CD4-positive, alpha-beta T cell (primary cell): ENCODE results near the gene SLC6A3. TPM values are rescaled to one million over a fixed set of nuclear protein-coding genes. Genes with fewer than 3 reads are reported as not detected.
"Not testable (repeated sequence)": the region's sequence is repeated elsewhere in the genome, so short reads cannot be mapped to it uniquely, and the experiment has no call there.

Source experiments
- ATAC-seq: fragments of 200-7000 bp; cut with Tn5 transposase; one replicate; pipeline ENCODE4 v1.10.0; 2022; ENCODE audit warnings: mild to moderate bottlenecking; ENCODE audit not compliant: poor library complexity
- CTCF ChIA-PET: fragments of 350-600 bp; sonication (Branson Sonifier 250); formaldehyde crosslinking; loops from one replicate; lab custom pipeline; 2021; ENCODE audit warnings: antibody characterized with exemption, inconsistent platforms; lab: Charles Lee
- POLR2A ChIA-PET: fragments of 350-600 bp; sonication (Branson Sonifier 250); formaldehyde crosslinking; loops from one replicate; lab custom pipeline; 2021; ENCODE audit warnings: antibody characterized with exemption, inconsistent platforms; lab: Charles Lee
- DNase-seq, 14 experiments: peaks; one replicate each; pipeline ENCODE4 v3.0.0-alpha.2; 2013 to 2020; ENCODE audit warnings: mixed read lengths in 2 of 14
- H3K27ac ChIP-seq, 2 donors: one replicate each; pipeline versions ENCODE4 v1.5.1 to v1.7.0; 2013; ENCODE audit warnings: low read length in 2 of 2, low read depth in 1 of 2, mild to moderate bottlenecking in 1 of 2
- H3K27me3 ChIP-seq, 2 experiments: 1 replicate in 1 of 2; 2 replicates in 1 of 2; pipeline versions ENCODE4 v1.6.1 to v1.7.0; 2013; ENCODE audit warnings: low read length in 2 of 2, control low read depth in 1 of 2, mild to moderate bottlenecking in 1 of 2, moderate library complexity in 1 of 2; ENCODE audit not compliant: insufficient read depth in 2 of 2, control insufficient read depth in 1 of 2
- H3K36me3 ChIP-seq: one replicate; pipeline ENCODE4 v1.6.1; 2013; ENCODE audit warnings: low read length, control low read depth; ENCODE audit not compliant: insufficient read depth
- H3K4me1 ChIP-seq: one replicate; pipeline ENCODE4 v1.6.1; 2013; ENCODE audit warnings: low read length, control low read depth; ENCODE audit not compliant: insufficient read depth
- H3K4me3 ChIP-seq: one replicate; pipeline ENCODE4 v1.5.1; 2013; ENCODE audit warnings: mild to moderate bottlenecking, low read length, moderate library complexity
- H3K9me3 ChIP-seq, 2 experiments: 1 replicate in 1 of 2; 2 replicates in 1 of 2; pipeline versions ENCODE4 v1.6.1 to v1.7.0; 2013; ENCODE audit warnings: low read length in 2 of 2, mild to moderate bottlenecking in 2 of 2, control low read depth in 1 of 2, moderate library complexity in 1 of 2; ENCODE audit not compliant: control insufficient read depth in 1 of 2, insufficient read depth in 1 of 2
- H3K27ac Mint-ChIP-seq: one replicate; pipeline ENCODE4 v1.8.0; 2020; ENCODE audit warnings: mixed read lengths
- H3K27me3 Mint-ChIP-seq: one replicate; pipeline ENCODE4 v1.8.0; 2021; ENCODE audit warnings: mixed read lengths
- H3K36me3 Mint-ChIP-seq: one replicate; pipeline ENCODE4 v1.8.0; 2021; ENCODE audit warnings: low read depth, mixed read lengths
- H3K4me1 Mint-ChIP-seq: one replicate; pipeline ENCODE4 v1.8.0; 2021; ENCODE audit warnings: low read depth, mixed read lengths
- H3K4me3 Mint-ChIP-seq: one replicate; pipeline ENCODE4 v1.8.0; 2020; ENCODE audit warnings: mild to moderate bottlenecking, mixed read lengths
- H3K9me3 Mint-ChIP-seq: one replicate; pipeline ENCODE4 v1.8.0; 2020; ENCODE audit warnings: mixed read lengths
- CTCF ChIP-seq: fragments of 200-600 bp; IDR thresholded peaks from one replicate; pipeline ENCODE4 v1.8.0; 2022; ENCODE audit warnings: antibody characterized with exemption, mild to moderate bottlenecking
- intact Hi-C, 2 experiments: fragments of 100-400 bp; cut with DNase I in 1 of 2; cut with micrococcal nuclease in 1 of 2; formaldehyde crosslinking; loops; one replicate each; pipeline versions ENCODE4 v1.15.1 to v1.9.0; 2023 to 2025; cut with DNase I, micrococcal nuclease
- total RNA-seq, 174 experiments: library from RNA in 2 of 174; stranded (reverse) in 2 of 174; gene quantifications; one replicate each; pipeline ENCODE4 v1.2.3 and lab custom pipeline; 2021 to 2026

Gene SLC6A3
- total RNA-seq, 2 experiments from 2014 or later = 0.08 TPM; not detected in 1

GRCh38 chr5:1360861-1361260, 84.4 kb downstream of the SLC6A3 start:
- intact Hi-C loops = no loop called here
- Mint-ChIP-seq H3K9me3 (no peaks in the 10 kb centered on the region), H3K4me3 (no peak overlapping the region), H3K4me1 (no peaks in the 10 kb centered on the region), H3K36me3 (no peaks in the 10 kb centered on the region), H3K27me3 (peaks cover 11% of the 10 kb centered on the region), H3K27ac (no peak overlapping the region)
- ChIA-PET POLR2A (no interaction called here), CTCF (no interaction called here)
- no peak for ATAC-seq
- Histone ChIP-seq H3K4me3 (no peak overlapping the region), H3K36me3 (no peaks in the 10 kb centered on the region), H3K27ac (no peak overlapping the region), H3K9me3 (no peaks in the 10 kb centered on the region), H3K4me1 (no peaks in the 10 kb centered on the region), H3K27me3 (peaks cover 7 to 24% of the 10 kb centered on the region in 2 experiments)
- no peak for TF ChIP-seq CTCF
- DNase-seq = peak in 1 of 14 experiments; percentile 1

- H3K4me3 Mint-ChIP-seq, H3K36me3 Mint-ChIP-seq, POLR2A ChIA-PET, H3K9me3 Mint-ChIP-seq, intact Hi-C loops, DNase-seq, H3K27ac ChIP-seq, H3K36me3 ChIP-seq, H3K4me1 Mint-ChIP-seq, H3K4me1 ChIP-seq, H3K4me3 ChIP-seq, ATAC-seq, H3K9me3 ChIP-seq, H3K27ac Mint-ChIP-seq, CTCF ChIA-PET: not testable (repeated sequence)
- H3K27me3 Mint-ChIP-seq = peaks cover 11% of the 10 kb centered on the region
- peaks cover 7 to 24% of the 10 kb centered on the region in 2 experiments for H3K27me3 ChIP-seq
These were observed 84.9 kb downstream of the SLC6A3 start for GRCh38 chr5:1360367-1360766.

GRCh38 chr5:1359713-1360112, 85.5 kb downstream of the SLC6A3 start:
- ATAC-seq = no peak
- CTCF ChIA-PET = no interaction called here
- H3K4me3 Mint-ChIP-seq = no peak overlapping the region

More at GRCh38 chr5:1359713-1360112, 85.5 kb downstream of the SLC6A3 start:
- Histone ChIP-seq H3K4me1 (no peaks in the 10 kb centered on the region), H3K9me3 (no peaks in the 10 kb centered on the region), H3K27me3 (peaks cover 7 to 24% of the 10 kb centered on the region in 2 experiments), H3K27ac (no peak overlapping the region), H3K36me3 (no peaks in the 10 kb centered on the region), H3K4me3 (no peak overlapping the region)
- intact Hi-C loops = no loop called here
- POLR2A ChIA-PET = no interaction called here
- Mint-ChIP-seq H3K9me3 (no peaks in the 10 kb centered on the region), H3K27me3 (peaks cover 11% of the 10 kb centered on the region), H3K4me1 (no peaks in the 10 kb centered on the region), H3K27ac (no peak overlapping the region), H3K36me3 (no peaks in the 10 kb centered on the region)
- no peak for DNase-seq
- no peak for TF ChIP-seq CTCF
